Fibroblast of the aortic adventitia (primary cell): ENCODE measurements around the gene CENPN. TPM values are rescaled to one million over a fixed set of nuclear protein-coding genes. Genes with fewer than 3 reads are reported as not detected.

Experiments used
- DNase-seq: peaks from one replicate; pipeline ENCODE4 v3.0.0-alpha.2; 2010; ENCODE audit warnings: low read depth
- H3K4me3 ChIP-seq: 2 replicates; pipeline ENCODE4 v1.5.1; 2011; ENCODE audit warnings: low read depth, mild to moderate bottlenecking, control low read depth, low read length, moderate library complexity
- total RNA-seq: library from RNA; depleted of rRNA; stranded (reverse); fragments of >200 nt; gene quantifications from 2 replicates; pipeline ENCODE4 v1.2.3, GENCODE V29; 2012; ENCODE audit warnings: low replicate concordance
- TF ChIP-seq, protein P1 (sequence below): IDR thresholded peaks from 2 replicates; pipeline ENCODE4 v1.5.1; 2011; ENCODE audit warnings: mild to moderate bottlenecking, low read length, control low read depth, inconsistent platforms; ENCODE audit not compliant: insufficient read depth

CENPN gene
- total RNA-seq, 1 donor = 65.5 TPM

DNA sequence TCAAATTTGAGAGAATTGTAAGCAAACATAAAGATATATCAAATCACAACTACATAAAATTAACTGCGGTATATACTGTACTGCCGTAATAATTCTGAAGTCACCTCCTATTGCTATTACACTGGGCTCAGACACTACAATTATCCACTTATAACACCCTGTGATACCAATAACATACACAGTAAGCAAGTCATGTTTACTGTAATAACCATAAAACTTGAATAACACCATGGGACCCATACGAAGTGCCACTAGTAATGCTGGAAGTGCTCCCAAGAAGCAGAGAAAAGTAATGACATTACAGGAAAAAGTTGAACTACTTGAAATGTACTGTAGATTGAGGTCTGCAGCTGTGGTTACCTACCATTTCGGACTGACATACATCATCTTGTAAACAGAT is 24.4 kb upstream of the CENPN start:
- DNase-seq = no peak
- TF ChIP-seq, protein P1, sequence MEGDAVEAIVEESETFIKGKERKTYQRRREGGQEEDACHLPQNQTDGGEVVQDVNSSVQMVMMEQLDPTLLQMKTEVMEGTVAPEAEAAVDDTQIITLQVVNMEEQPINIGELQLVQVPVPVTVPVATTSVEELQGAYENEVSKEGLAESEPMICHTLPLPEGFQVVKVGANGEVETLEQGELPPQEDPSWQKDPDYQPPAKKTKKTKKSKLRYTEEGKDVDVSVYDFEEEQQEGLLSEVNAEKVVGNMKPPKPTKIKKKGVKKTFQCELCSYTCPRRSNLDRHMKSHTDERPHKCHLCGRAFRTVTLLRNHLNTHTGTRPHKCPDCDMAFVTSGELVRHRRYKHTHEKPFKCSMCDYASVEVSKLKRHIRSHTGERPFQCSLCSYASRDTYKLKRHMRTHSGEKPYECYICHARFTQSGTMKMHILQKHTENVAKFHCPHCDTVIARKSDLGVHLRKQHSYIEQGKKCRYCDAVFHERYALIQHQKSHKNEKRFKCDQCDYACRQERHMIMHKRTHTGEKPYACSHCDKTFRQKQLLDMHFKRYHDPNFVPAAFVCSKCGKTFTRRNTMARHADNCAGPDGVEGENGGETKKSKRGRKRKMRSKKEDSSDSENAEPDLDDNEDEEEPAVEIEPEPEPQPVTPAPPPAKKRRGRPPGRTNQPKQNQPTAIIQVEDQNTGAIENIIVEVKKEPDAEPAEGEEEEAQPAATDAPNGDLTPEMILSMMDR = no peak
- H3K4me3 ChIP-seq = no peak overlapping the region

DNA sequence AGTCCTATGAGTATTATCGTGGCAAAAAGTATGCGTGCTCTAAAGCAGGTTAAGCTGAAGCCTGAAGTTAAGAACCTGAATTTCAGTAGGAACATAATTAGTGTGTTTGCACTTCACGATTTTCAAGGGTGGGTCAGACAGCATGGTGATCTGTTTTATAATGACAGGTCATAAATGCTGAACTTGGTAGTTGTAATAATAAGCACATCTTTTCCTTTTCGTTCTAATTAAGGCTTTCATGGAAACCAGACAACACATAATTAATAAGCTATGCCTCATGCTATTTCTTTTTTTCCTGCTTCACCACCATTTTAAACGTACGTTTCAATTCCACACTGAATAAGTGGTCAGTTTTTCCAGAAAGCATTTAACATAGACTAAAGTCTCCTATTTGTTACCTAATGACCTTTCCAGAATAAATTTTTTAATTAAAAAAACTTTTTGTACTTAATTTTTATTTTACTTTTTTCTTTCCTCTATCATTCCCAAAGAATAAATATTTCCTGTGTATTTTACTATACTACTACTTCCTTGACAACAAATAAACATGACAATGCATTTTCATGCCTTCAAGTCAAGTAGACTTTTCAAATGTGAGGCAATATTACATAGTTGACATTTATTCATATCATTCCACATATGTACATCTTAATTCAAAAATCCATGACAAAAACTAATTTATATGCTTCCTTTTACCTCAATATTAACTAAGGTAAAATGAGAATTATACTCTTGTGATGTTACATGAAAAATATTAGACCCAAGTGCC is 22.7 kb upstream of the CENPN start:
- H3K4me3 ChIP-seq = no peak overlapping the region
- no peak for DNase-seq
- TF ChIP-seq, protein P1 = no peak

DNA sequence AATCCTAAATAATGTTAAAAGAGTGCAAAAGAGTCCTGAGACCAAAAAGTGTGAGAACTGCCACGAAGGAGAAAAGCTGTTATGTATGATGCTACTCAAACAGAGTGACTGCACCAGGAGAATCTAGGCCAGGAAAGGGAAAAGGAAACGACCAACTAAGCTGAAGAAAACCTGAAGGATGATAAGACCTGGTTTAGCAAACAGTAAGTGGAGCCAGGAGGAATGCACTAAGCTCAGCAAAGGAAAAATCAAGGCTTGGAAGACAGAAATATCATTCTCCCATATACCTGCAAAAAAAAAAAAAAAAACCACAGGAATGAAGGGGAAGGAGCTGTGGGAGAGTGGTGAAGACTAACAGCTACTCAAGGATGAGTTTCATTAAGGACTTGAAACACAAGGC is 21.4 kb upstream of the CENPN start:
- no peak for DNase-seq
- TF ChIP-seq, protein P1 = no peak
- H3K4me3 ChIP-seq = no peak overlapping the region

DNA sequence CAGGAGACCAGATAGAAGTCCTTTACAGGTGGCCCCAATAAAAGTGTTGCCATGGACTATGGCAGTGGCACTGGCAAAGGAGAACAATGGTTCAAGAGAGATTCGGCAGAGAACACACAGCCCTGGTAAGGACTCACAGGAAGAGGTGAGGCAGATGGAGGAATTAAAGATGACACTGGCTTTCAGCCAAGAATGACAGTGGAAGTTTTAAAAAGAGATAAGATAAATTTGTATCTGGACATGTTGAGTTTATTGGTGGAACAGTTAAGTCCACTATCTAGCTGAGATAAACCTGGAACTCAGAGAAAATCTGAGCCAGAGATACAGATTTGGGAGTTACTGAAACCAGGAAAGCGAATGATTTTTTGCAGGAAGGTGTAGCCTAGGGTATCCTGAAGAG is 20.5 kb upstream of the CENPN start:
- H3K4me3 ChIP-seq = no peak overlapping the region
- TF ChIP-seq, protein P1 = no peak

DNA sequence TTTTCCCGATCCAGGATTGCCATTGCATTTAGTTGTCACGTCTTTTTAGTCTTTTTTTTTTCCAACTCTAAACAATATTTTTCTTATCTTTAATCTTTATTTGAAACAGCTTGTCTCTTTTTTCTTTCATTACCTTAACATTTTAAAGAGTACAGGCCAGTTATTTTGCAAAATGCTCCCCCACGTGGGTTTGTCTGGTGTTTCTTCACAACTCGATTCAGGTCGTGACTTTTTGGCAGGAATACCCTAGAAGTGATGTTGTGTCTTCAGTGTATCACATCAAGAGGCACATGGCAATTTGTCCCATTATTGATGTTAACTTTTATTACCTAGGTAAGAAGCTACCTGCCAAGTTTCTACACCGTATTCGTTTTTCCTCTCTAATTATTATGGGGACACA is 18.3 kb upstream of the CENPN start:
- TF ChIP-seq, protein P1 = no peak
- no peak for DNase-seq
- H3K4me3 ChIP-seq = no peak overlapping the region

More for the DNA sequence above, 20.5 kb upstream of the CENPN start:
- no peak for DNase-seq

DNA sequence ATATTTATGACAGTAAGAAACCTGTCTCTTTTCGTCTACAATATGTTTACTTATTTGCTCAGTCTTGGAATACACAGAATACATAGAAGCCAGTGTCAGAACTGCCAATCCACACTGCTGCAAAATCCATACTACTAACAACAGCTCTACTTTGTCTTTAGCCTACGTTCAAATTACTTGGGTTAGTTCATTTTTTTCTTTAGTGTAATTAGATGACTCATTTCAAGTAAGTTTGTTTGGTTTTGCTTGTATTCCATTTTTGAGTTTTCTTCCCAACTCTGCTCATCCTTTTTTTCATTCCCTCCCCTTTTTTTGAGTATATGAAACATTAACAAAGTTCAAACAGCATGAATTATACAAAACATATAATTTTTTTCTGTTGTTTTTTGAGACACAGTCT is 17.2 kb upstream of the CENPN start:
- TF ChIP-seq, protein P1 = no peak
- DNase-seq = no peak
- H3K4me3 ChIP-seq = no peak overlapping the region

DNA sequence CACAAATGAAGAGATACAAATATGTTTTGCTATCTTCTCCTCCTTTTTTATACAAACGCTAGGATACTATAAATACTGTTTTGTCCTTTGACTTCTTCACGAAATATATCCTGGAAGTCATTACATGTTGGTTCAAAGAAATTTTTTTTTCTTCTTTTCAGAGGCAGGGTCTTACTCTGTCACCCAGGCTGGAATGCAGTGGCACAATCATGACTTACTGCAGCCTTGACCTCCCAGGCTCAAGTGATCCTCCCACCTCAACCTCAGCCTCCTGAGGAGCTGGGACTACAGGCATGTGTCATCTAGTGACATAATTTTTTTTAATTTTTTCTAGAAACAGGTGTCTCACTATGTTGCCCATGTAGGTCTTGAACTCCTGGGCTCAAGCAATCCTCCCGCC is 16.4 kb upstream of the CENPN start:
- TF ChIP-seq, protein P1 = no peak
- DNase-seq = no peak
- no peak overlapping the region for H3K4me3 ChIP-seq
